ENCODE data around the gene TBC1D8. TPM values are rescaled to one million over a fixed set of nuclear protein-coding genes. Genes with fewer than 3 reads are reported as not detected.
A peak's percentile ranks its signal among the peaks of the same experiment; 100 is the strongest.

TBC1D8 gene
- total RNA-seq, 1 experiment from 2014 or later = 5.1 TPM

- H3K36me3 ChIP-seq (ENCODE audit: insufficient read depth, low read length, poor library complexity, severe bottlenecking) = no peaks in the 10 kb centered on the region
- H3K4me1 ChIP-seq (ENCODE audit: insufficient read depth, low read length, poor library complexity, severe bottlenecking) = peaks cover 28% of the 10 kb centered on the region
- POLR2A ChIA-PET (ENCODE audit: low non-redundant PET) = interaction anchor here (0.5 kb wide), 1 partner anchor 35 kb away, joined by 5 read pairs; no protein-coding TSS in a partner anchor
- H3K9me3 ChIP-seq (ENCODE audit: low read depth, low read length, poor library complexity, severe bottlenecking) = no peaks in the 10 kb centered on the region
- CTCF ChIA-PET = no interaction called here
- no peak for DNase-seq (ENCODE audit: low spot score)
- no peak overlapping the region for H3K4me3 ChIP-seq (ENCODE audit: low read depth, low read length, poor library complexity, severe bottlenecking)
- intact Hi-C loops (cut with micrococcal nuclease; ENCODE audit: unreplicated experiment) = no loop called here
- no TSS peak for BruUV-seq (replicated peaks)
- no peaks in the 10 kb centered on the region for H3K27me3 ChIP-seq (replicated peaks; ENCODE audit: insufficient read depth, low read depth, low read length, poor library complexity)
- TF ChIP-seq EZH2 (IDR thresholded peaks at IDR 0.05; ENCODE audit: borderline replicate concordance, low read depth, low read length, poor library complexity, severe bottlenecking) = no peak
- TF ChIP-seq CTCF (conservative IDR thresholded peaks at IDR 0.05; ENCODE audit: low read depth, low read length) = no peak
- peak overlapping the region; percentile 80 for H3K27ac ChIP-seq (ENCODE audit: low read depth, low read length, poor library complexity, severe bottlenecking)
Observed at GRCh38 chr2:101114815-101115214, 36.4 kb downstream of the TBC1D8 start.

GRCh38 chr2:101114268-101114783, 36.9 kb downstream of the TBC1D8 start:
- BruUV-seq (replicated peaks) = no TSS peak
- CTCF ChIA-PET = no interaction called here
- intact Hi-C loops (cut with micrococcal nuclease; ENCODE audit: unreplicated experiment) = no loop called here
- Histone ChIP-seq H3K27me3 (replicated peaks; ENCODE audit: insufficient read depth, low read depth, low read length, poor library complexity) (no peaks in the 10 kb centered on the region), H3K9me3 (ENCODE audit: low read depth, low read length, poor library complexity, severe bottlenecking) (no peaks in the 10 kb centered on the region), H3K27ac (ENCODE audit: low read depth, low read length, poor library complexity, severe bottlenecking) (peak overlapping the region; percentile 80), H3K36me3 (ENCODE audit: insufficient read depth, low read length, poor library complexity, severe bottlenecking) (no peaks in the 10 kb centered on the region), H3K4me1 (ENCODE audit: insufficient read depth, low read length, poor library complexity, severe bottlenecking) (peaks cover 28% of the 10 kb centered on the region), H3K4me3 (ENCODE audit: low read depth, low read length, poor library complexity, severe bottlenecking) (no peak overlapping the region)
- DNase-seq (ENCODE audit: low spot score) = no peak
- POLR2A ChIA-PET (ENCODE audit: low non-redundant PET) = no interaction called here
- TF ChIP-seq CTCF (conservative IDR thresholded peaks at IDR 0.05; ENCODE audit: low read depth, low read length) = no peak
- no peak for TF ChIP-seq EZH2 (IDR thresholded peaks at IDR 0.05; ENCODE audit: borderline replicate concordance, low read depth, low read length, poor library complexity, severe bottlenecking)

GRCh38 chr2:101113441-101114267, 37.5 kb downstream of the TBC1D8 start:
- intact Hi-C loops (cut with micrococcal nuclease; ENCODE audit: unreplicated experiment) = no loop called here
- DNase-seq (ENCODE audit: low spot score) = peak; percentile 91
- no TSS peak for BruUV-seq (replicated peaks)
- CTCF ChIA-PET = no interaction called here
- Histone ChIP-seq H3K9me3 (ENCODE audit: low read depth, low read length, poor library complexity, severe bottlenecking) (no peaks in the 10 kb centered on the region), H3K4me1 (ENCODE audit: insufficient read depth, low read length, poor library complexity, severe bottlenecking) (peaks cover 28% of the 10 kb centered on the region), H3K27ac (ENCODE audit: low read depth, low read length, poor library complexity, severe bottlenecking) (peak overlapping the region; percentile 80), H3K27me3 (replicated peaks; ENCODE audit: insufficient read depth, low read depth, low read length, poor library complexity) (no peaks in the 10 kb centered on the region), H3K4me3 (ENCODE audit: low read depth, low read length, poor library complexity, severe bottlenecking) (peak overlapping the region; percentile 22), H3K36me3 (ENCODE audit: insufficient read depth, low read length, poor library complexity, severe bottlenecking) (no peaks in the 10 kb centered on the region)
- TF ChIP-seq CTCF (conservative IDR thresholded peaks at IDR 0.05; ENCODE audit: low read depth, low read length) = no peak
- no peak for TF ChIP-seq EZH2 (IDR thresholded peaks at IDR 0.05; ENCODE audit: borderline replicate concordance, low read depth, low read length, poor library complexity, severe bottlenecking)
- POLR2A ChIA-PET (ENCODE audit: low non-redundant PET) = no interaction called here

All from A673 (cell line).